ENCODE measurements around the gene SLC4A1.

The SLC4A1 gene

GRCh38 chr17:44308320-44308818 lies 40.4 kb upstream of the SLC4A1 start, which contains the start of gene RUNDC3A:
Gene RUNDC3A (plus strand): TSS chr17:44308601. CDS start chr17:44308833, 232 bp downstream.
- peak; percentile 65 to 93 for DNase-seq (ENCODE audit: low spot score in 2 of 2)
- Histone ChIP-seq H3K4me3 (peak within 1 kb of the TSS; percentile 25), H3K4me1 (no peaks in the 10 kb centered on the region), H3K36me3 (replicated peaks) (no peaks in the 10 kb centered on the region), H3K27me3 (ENCODE audit: low read depth) (peaks cover 3% of the 10 kb centered on the region; the same call in 1 of the 2 replicates), H3K9me3 (no peaks in the 10 kb centered on the region)
- in situ Hi-C loops (cut with MboI; ENCODE audit: low sequenced_read_pairs): no loop called here

DNA sequence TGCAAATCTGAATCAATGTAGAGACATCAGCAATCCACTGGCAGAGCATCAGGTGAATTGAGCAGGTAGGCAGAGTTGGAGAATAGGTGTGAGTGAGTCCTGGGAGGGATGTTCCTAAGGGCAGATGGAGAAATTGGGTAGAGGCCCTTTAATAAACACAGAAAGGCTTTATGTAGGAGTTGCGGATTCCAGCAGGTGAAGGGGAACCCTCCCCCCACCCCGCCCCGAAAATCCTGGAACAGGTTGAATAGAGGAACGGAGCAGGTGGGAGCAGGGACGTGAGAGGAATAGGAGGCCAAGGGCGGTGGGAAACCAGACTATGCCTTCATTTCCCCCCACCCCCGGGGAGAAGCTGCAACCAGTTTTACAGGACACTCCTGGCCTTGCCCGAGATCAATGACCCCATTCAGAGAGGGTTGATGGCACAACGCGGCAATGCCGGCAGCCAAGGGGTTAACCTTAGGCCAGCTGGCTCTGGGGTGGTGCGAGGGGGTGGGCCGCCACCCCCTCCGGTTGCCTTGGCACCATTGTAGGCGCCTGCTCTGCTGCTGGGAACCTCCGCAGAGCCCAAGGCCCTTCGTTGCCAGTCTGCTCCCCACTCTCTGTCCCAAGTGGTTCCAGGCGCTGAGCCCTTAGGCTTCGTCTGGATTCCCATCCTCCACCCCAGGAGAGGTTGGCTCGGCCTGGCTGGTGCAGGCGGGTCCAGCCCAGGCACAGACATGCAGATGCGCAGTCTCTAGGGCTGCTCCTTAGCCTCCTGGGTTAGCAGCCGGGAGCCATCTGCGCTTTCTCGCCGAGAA lies 39.7 kb upstream of the SLC4A1 start:
- Histone ChIP-seq H3K36me3 (replicated peaks) (no peaks in the 10 kb centered on the region), H3K27me3 (ENCODE audit: low read depth) (peaks cover 3% of the 10 kb centered on the region; the same call in 1 of the 2 replicates), H3K4me1 (no peaks in the 10 kb centered on the region), H3K4me3 (no peak overlapping the region), H3K9me3 (no peaks in the 10 kb centered on the region)
- peak; percentile 12 to 57 for DNase-seq (ENCODE audit: low spot score in 2 of 2)
- in situ Hi-C loops (cut with MboI; ENCODE audit: low sequenced_read_pairs): no loop called here

- Histone ChIP-seq H3K4me1 (no peaks in the 10 kb centered on the region), H3K4me3 (no peak overlapping the region), H3K27me3 (ENCODE audit: low read depth) (peaks cover 3% of the 10 kb centered on the region; the same call in 1 of the 2 replicates), H3K36me3 (replicated peaks) (no peaks in the 10 kb centered on the region), H3K9me3 (no peaks in the 10 kb centered on the region)
- in situ Hi-C loops (cut with MboI; ENCODE audit: low sequenced_read_pairs): no loop called here
- DNase-seq (ENCODE audit: low spot score in 2 of 2): no peak
Observed at GRCh38 chr17:44304651-44305050, 36.7 kb upstream of the SLC4A1 start.

- Histone ChIP-seq H3K9me3 (no peaks in the 10 kb centered on the region), H3K4me1 (no peaks in the 10 kb centered on the region), H3K36me3 (replicated peaks) (no peaks in the 10 kb centered on the region), H3K27me3 (ENCODE audit: low read depth) (no peaks in the 10 kb centered on the region), H3K4me3 (no peak overlapping the region)
- DNase-seq (ENCODE audit: low spot score in 2 of 2): no peak
- in situ Hi-C loops (cut with MboI; ENCODE audit: low sequenced_read_pairs): no loop called here
Observed at GRCh38 chr17:44297975-44298374, 30.0 kb upstream of the SLC4A1 start.

GRCh38 chr17:44293509-44294226 lies 25.7 kb upstream of the SLC4A1 start:
- no peaks in the 10 kb centered on the region for H3K9me3 ChIP-seq
- no peaks in the 10 kb centered on the region for H3K27me3 ChIP-seq (ENCODE audit: low read depth)
- DNase-seq (ENCODE audit: low spot score in 2 of 2): no peak
- H3K4me3 ChIP-seq: no peak overlapping the region
- no peaks in the 10 kb centered on the region for H3K4me1 ChIP-seq
- no peaks in the 10 kb centered on the region for H3K36me3 ChIP-seq (replicated peaks)
- in situ Hi-C loops (cut with MboI; ENCODE audit: low sequenced_read_pairs): no loop called here

GRCh38 chr17:44287651-44288050 lies 19.7 kb upstream of the SLC4A1 start:
- H3K4me1 ChIP-seq: no peaks in the 10 kb centered on the region
- in situ Hi-C loops (cut with MboI; ENCODE audit: low sequenced_read_pairs): no loop called here

GRCh38 chr17:44284024-44284400 lies 16.1 kb upstream of the SLC4A1 start:
- in situ Hi-C loops (cut with MboI; ENCODE audit: low sequenced_read_pairs): no loop called here
- no peak for DNase-seq (ENCODE audit: low spot score in 2 of 2)
- Histone ChIP-seq H3K9me3 (no peaks in the 10 kb centered on the region), H3K4me3 (no peak overlapping the region), H3K36me3 (replicated peaks) (no peaks in the 10 kb centered on the region), H3K4me1 (no peaks in the 10 kb centered on the region), H3K27me3 (ENCODE audit: low read depth) (no peaks in the 10 kb centered on the region)

More at GRCh38 chr17:44287651-44288050, 19.7 kb upstream of the SLC4A1 start:
- no peak for DNase-seq (ENCODE audit: low spot score in 2 of 2)
- H3K36me3 ChIP-seq (replicated peaks): no peaks in the 10 kb centered on the region
- no peaks in the 10 kb centered on the region for H3K9me3 ChIP-seq
- H3K27me3 ChIP-seq (ENCODE audit: low read depth): no peaks in the 10 kb centered on the region
- H3K4me3 ChIP-seq: no peak overlapping the region

GRCh38 chr17:44283344-44284023 lies 15.5 kb upstream of the SLC4A1 start:
- no peaks in the 10 kb centered on the region for H3K27me3 ChIP-seq (ENCODE audit: low read depth)
- DNase-seq (ENCODE audit: low spot score in 2 of 2): no peak
- H3K36me3 ChIP-seq (replicated peaks): no peaks in the 10 kb centered on the region
- H3K4me3 ChIP-seq: no peak overlapping the region
- H3K9me3 ChIP-seq: no peaks in the 10 kb centered on the region
- H3K4me1 ChIP-seq: no peaks in the 10 kb centered on the region
- in situ Hi-C loops (cut with MboI; ENCODE audit: low sequenced_read_pairs): no loop called here

DNA sequence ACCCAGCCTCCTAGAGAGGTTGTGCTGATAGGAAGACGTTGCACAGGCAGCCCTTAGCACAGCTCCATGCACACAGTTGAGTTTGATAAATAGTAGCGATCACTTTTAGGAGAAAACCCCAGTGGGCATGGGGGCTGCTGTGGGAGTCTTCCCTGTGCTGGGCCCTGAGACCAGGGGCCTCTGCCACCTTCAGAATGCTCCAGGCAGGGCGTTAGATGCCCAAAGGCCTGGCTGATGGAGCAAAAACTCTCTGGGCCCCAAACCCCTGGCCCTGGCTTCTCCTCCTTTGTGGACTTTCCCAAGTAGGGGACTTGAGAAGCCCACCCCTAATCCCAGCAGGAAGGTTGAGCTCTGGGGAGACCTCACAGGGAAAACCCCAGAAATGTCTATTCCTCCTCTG lies 14.3 kb upstream of the SLC4A1 start:
- in situ Hi-C loops (cut with MboI; ENCODE audit: low sequenced_read_pairs): no loop called here
- H3K36me3 ChIP-seq (replicated peaks): no peaks in the 10 kb centered on the region
- H3K4me3 ChIP-seq: no peak overlapping the region
- DNase-seq (ENCODE audit: low spot score in 2 of 2): no peak
- H3K4me1 ChIP-seq: no peaks in the 10 kb centered on the region
- H3K9me3 ChIP-seq: no peaks in the 10 kb centered on the region
- no peaks in the 10 kb centered on the region for H3K27me3 ChIP-seq (ENCODE audit: low read depth)

- no peak overlapping the region for H3K4me3 ChIP-seq
- H3K9me3 ChIP-seq: no peaks in the 10 kb centered on the region
- H3K27me3 ChIP-seq (ENCODE audit: low read depth): no peaks in the 10 kb centered on the region
- in situ Hi-C loops (cut with MboI; ENCODE audit: low sequenced_read_pairs): no loop called here
- no peak for DNase-seq (ENCODE audit: low spot score in 2 of 2)
- H3K4me1 ChIP-seq: no peaks in the 10 kb centered on the region
- H3K36me3 ChIP-seq (replicated peaks): no peaks in the 10 kb centered on the region
Observed at GRCh38 chr17:44281570-44281969, 13.6 kb upstream of the SLC4A1 start.

DNA sequence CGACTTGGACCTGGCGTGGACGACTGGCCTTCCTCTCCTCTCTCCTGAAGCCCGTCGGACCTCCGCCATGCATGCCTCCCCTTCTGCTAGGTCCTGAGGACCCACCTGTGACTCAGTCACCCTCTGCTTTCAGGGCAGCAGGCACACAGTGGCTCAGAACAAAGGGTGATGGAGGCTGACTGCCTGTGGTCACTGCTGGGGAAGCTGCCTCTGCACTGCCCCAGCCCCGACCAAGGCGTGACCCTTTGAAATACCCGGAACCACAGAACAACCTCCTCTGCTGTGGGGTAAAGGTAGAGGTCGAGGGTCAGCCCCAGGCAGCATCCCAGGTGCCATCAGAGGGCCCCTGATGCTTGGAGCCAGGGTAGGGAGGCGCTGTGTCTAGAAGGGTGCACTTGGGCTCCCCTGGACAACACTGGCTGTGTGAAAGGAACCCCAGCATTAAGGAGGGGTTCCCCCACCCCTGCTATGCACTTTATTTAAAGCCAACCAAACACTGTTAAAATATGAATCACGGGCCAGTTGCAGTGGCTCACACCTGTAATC lies 12.5 kb upstream of the SLC4A1 start:
- DNase-seq (ENCODE audit: low spot score in 2 of 2): no peak
- in situ Hi-C loops (cut with MboI; ENCODE audit: low sequenced_read_pairs): no loop called here
- H3K4me1 ChIP-seq: no peaks in the 10 kb centered on the region
- H3K27me3 ChIP-seq (ENCODE audit: low read depth): no peaks in the 10 kb centered on the region
- H3K9me3 ChIP-seq: no peaks in the 10 kb centered on the region
- H3K36me3 ChIP-seq (replicated peaks): no peaks in the 10 kb centered on the region
- H3K4me3 ChIP-seq: no peak overlapping the region

DNA sequence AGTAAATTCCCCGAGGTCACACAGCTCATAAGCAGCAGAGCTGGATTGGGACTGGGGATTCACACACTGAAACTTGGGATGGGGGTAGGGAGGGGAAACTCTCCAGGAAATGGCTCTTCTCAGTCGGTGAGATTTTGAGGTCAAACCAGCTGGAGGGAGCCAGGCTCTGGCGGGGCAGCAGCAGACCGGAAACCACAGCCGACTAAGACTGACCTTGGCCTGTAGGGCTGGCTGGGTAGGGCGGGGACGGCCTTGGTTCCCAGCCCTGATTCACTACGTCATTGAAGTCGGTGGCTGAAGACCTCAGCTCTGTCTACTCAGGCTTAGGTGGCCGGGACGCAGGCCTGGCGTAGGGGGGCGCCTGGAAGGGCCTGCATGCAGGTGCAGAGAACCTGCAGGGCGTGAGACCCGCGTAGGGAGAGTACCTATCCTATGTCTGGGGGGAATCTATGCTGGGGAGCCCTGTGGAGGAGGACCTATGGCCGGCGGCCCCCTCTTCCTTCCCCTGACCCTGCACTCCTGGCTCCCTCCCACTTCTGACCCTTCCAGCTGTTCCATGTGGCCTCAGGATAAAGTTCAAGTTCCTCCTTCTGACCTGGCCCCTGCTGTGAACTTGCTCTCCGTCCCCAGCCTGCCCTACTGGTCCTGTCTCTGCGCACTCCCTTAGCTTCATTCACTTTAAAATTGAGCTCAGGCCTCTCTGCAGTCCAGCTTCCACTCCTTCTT lies 11.9 kb upstream of the SLC4A1 start:
- Histone ChIP-seq H3K27me3 (ENCODE audit: low read depth) (no peaks in the 10 kb centered on the region), H3K4me1 (no peaks in the 10 kb centered on the region), H3K9me3 (no peaks in the 10 kb centered on the region), H3K36me3 (replicated peaks) (no peaks in the 10 kb centered on the region), H3K4me3 (no peak overlapping the region)
- in situ Hi-C loops (cut with MboI; ENCODE audit: low sequenced_read_pairs): no loop called here
- no peak for DNase-seq (ENCODE audit: low spot score in 2 of 2)

DNA sequence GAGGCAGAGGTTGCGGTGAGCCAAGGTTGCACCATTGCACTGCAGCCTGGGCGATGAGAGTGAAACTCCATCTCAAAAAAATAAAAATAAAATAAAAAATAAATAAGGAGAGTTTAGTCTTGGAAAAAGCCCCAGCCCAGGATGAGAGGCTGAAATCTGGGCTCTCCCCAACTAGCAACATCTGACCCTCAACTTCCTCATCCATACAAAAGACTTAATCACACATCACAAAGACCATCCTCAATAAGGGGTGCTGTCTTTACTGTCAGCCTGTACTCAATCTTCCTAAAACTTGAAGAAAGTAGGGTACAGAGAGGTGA lies 11.4 kb upstream of the SLC4A1 start:
- no peaks in the 10 kb centered on the region for H3K4me1 ChIP-seq
- H3K27me3 ChIP-seq (ENCODE audit: low read depth): no peaks in the 10 kb centered on the region
- DNase-seq (ENCODE audit: low spot score in 2 of 2): no peak
- in situ Hi-C loops (cut with MboI; ENCODE audit: low sequenced_read_pairs): no loop called here
- no peaks in the 10 kb centered on the region for H3K9me3 ChIP-seq
- no peak overlapping the region for H3K4me3 ChIP-seq
- H3K36me3 ChIP-seq (replicated peaks): no peaks in the 10 kb centered on the region

Measured in HAP-1 (cell line).